A673 (cell line): ENCODE measurements around the gene CUL7. TPM values are rescaled to one million over a fixed set of nuclear protein-coding genes. Genes with fewer than 3 reads are reported as not detected.

Experiments used
- BruUV-seq: library from RNA; stranded (reverse); fragments of 400-500 nt; replicated peaks from 2 replicates; lab custom pipeline; 2021; lab: Mats Ljungman, UMichigan
- CTCF ChIA-PET: fragments of 300-600 bp; sonication (Branson Sonifier 250); formaldehyde crosslinking; loops from one replicate; lab custom pipeline; 2022; ENCODE audit warnings: antibody characterized with exemption; lab: Charles Lee
- POLR2A ChIA-PET: fragments of 300-600 bp; sonication (Branson Sonifier 250); formaldehyde crosslinking; loops from one replicate; lab custom pipeline; 2022; ENCODE audit warnings: antibody characterized with exemption; ENCODE audit not compliant: low non-redundant PET; lab: Charles Lee
- DNase-seq: peaks from one replicate; pipeline ENCODE4 v3.0.0-alpha.2; 2015; ENCODE audit warnings: low spot score
- H3K27ac ChIP-seq: fragments of 200-600 bp; sonication (generic); 2 replicates; pipeline ENCODE4 v1.5.1; 2016; ENCODE audit warnings: mixed run types, low read depth, mild to moderate bottlenecking, mixed read lengths, antibody characterized with exemption, low read length; ENCODE audit not compliant: poor library complexity, severe bottlenecking
- H3K27me3 ChIP-seq: fragments of 200-600 bp; sonication (generic); replicated peaks from 2 replicates; pipeline ENCODE4 v1.6.1; 2017; ENCODE audit warnings: mixed run types, low read depth, mild to moderate bottlenecking, mixed read lengths, antibody characterized with exemption, low read length; ENCODE audit not compliant: insufficient read depth, poor library complexity
- H3K36me3 ChIP-seq: fragments of 200-600 bp; sonication (generic); 2 replicates; pipeline ENCODE4 v1.6.1; 2016; ENCODE audit warnings: mixed run types, mild to moderate bottlenecking, mixed read lengths, antibody characterized with exemption, low read length; ENCODE audit not compliant: insufficient read depth, poor library complexity, severe bottlenecking
- H3K4me1 ChIP-seq: fragments of 200-600 bp; sonication (generic); 2 replicates; pipeline ENCODE4 v1.6.1; 2017; ENCODE audit warnings: mixed run types, mild to moderate bottlenecking, mixed read lengths, antibody characterized with exemption, low read length; ENCODE audit not compliant: insufficient read depth, poor library complexity, severe bottlenecking
- H3K4me3 ChIP-seq: fragments of 200-600 bp; sonication (generic); 2 replicates; pipeline ENCODE4 v1.5.1; 2016; ENCODE audit warnings: low read depth, mixed run types, mild to moderate bottlenecking, mixed read lengths, low read length; ENCODE audit not compliant: poor library complexity, severe bottlenecking
- H3K9me3 ChIP-seq: fragments of 200-600 bp; sonication (generic); 2 replicates; pipeline ENCODE4 v1.6.1; 2016; ENCODE audit warnings: mixed run types, low read depth, mild to moderate bottlenecking, mixed read lengths, antibody characterized with exemption, low read length; ENCODE audit not compliant: poor library complexity, severe bottlenecking
- EZH2 ChIP-seq: fragments of 200-600 bp; sonication (generic); IDR thresholded peaks from 2 replicates; pipeline ENCODE4 v1.6.1; 2017; ENCODE audit warnings: borderline replicate concordance, low read depth, mild to moderate bottlenecking, mixed read lengths, antibody characterized with exemption, low read length; ENCODE audit not compliant: poor library complexity, severe bottlenecking
- intact Hi-C: fragments of 100-400 bp; cut with micrococcal nuclease; formaldehyde crosslinking; loops from one replicate; pipeline ENCODE4 v1.10.0; 2022; ENCODE audit not compliant: unreplicated experiment
- total RNA-seq: library from RNA; stranded (reverse); gene quantifications from 2 replicates; pipeline ENCODE4 v1.2.3, GENCODE V29; 2021
- TF ChIP-seq, protein P1 (sequence below): fragments of 300-800, 200-600 bp; sonication (generic); conservative IDR thresholded peaks from 2 replicates; pipeline ENCODE4 v1.5.1; 2017; ENCODE audit warnings: low read depth, mild to moderate bottlenecking, antibody characterized with exemption, low read length, moderate library complexity, mixed read lengths

The CUL7 gene
- total RNA-seq, 1 experiment from 2014 or later: 29.4 TPM

DNA sequence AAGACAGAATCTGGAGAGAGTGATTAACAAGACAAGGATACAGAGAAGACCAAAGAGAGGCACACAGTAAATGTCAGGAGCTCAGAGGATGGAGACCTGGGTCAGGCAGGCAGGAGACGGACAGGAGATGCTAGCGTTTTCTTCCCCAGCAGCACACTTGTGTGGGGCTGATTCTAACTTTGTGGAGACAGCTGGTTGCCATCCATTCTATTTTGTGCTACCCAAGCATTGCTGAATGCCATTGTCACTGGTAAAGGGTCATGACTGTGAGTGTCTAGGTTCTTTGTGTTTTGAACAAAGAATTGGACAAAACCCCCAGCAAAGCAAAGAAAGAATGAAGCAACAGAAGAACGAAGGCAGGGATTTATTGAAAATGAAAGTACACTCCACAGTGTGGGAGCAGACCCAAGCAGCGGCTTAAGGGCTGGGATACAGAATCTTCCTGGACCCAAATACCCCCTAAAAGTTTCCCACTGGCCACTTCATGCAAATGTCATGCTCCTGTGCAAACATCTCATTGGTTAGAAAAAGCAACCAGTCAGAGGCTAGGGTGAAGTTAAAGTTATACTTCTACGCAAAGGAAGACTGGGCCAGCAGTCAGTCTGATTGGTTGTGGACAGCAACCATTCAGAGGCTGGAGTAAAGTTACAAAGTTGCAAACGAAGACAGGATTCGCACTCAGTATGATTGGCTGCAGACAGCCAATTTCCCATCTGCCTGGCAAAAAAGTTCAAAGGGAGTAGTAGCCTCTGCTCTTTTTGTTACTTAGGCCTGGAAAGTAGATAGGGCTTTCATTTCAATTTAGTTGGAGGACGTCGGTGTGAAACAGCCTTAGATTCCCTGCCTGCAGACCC, 40.0 kb upstream of the CUL7 start:
- Histone ChIP-seq H3K4me3 (no peak overlapping the region), H3K9me3 (no peaks in the 10 kb centered on the region), H3K4me1 (peaks cover 31% of the 10 kb centered on the region), H3K36me3 (no peaks in the 10 kb centered on the region), H3K27ac (no peak overlapping the region), H3K27me3 (no peaks in the 10 kb centered on the region)
- BruUV-seq: no TSS peak
- intact Hi-C loops: no loop called here
- CTCF ChIA-PET: no interaction called here
- POLR2A ChIA-PET: no interaction called here
- TF ChIP-seq, protein P1, sequence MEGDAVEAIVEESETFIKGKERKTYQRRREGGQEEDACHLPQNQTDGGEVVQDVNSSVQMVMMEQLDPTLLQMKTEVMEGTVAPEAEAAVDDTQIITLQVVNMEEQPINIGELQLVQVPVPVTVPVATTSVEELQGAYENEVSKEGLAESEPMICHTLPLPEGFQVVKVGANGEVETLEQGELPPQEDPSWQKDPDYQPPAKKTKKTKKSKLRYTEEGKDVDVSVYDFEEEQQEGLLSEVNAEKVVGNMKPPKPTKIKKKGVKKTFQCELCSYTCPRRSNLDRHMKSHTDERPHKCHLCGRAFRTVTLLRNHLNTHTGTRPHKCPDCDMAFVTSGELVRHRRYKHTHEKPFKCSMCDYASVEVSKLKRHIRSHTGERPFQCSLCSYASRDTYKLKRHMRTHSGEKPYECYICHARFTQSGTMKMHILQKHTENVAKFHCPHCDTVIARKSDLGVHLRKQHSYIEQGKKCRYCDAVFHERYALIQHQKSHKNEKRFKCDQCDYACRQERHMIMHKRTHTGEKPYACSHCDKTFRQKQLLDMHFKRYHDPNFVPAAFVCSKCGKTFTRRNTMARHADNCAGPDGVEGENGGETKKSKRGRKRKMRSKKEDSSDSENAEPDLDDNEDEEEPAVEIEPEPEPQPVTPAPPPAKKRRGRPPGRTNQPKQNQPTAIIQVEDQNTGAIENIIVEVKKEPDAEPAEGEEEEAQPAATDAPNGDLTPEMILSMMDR: no peak
- TF ChIP-seq EZH2: no peak
- no peak for DNase-seq

DNA sequence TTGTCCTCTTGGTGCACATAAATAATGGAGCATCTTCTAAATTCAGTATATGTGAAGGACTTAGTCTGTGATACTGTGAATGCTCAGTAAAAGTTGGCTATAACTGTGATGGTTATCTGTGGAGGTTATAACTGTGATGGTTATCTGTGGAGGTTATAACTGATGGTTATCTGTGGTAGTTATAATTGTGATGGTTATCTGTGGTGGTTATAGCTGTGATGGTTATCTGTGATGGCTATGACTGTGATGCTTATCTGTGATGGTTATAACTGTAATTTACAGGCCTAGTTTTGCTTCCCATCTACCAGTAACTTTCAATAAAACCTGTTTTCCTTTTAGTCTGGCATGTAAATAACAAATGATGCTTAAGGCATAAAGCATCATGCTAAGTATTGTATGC, 39.0 kb upstream of the CUL7 start:
- Histone ChIP-seq H3K36me3 (no peaks in the 10 kb centered on the region), H3K4me3 (no peak overlapping the region), H3K4me1 (peaks cover 31% of the 10 kb centered on the region), H3K27ac (no peak overlapping the region), H3K9me3 (no peaks in the 10 kb centered on the region), H3K27me3 (no peaks in the 10 kb centered on the region)
- BruUV-seq: no TSS peak
- no peak for DNase-seq
- intact Hi-C loops: no loop called here
- CTCF ChIA-PET: no interaction called here
- POLR2A ChIA-PET: no interaction called here
- TF ChIP-seq EZH2: no peak
- TF ChIP-seq, protein P1: no peak

DNA sequence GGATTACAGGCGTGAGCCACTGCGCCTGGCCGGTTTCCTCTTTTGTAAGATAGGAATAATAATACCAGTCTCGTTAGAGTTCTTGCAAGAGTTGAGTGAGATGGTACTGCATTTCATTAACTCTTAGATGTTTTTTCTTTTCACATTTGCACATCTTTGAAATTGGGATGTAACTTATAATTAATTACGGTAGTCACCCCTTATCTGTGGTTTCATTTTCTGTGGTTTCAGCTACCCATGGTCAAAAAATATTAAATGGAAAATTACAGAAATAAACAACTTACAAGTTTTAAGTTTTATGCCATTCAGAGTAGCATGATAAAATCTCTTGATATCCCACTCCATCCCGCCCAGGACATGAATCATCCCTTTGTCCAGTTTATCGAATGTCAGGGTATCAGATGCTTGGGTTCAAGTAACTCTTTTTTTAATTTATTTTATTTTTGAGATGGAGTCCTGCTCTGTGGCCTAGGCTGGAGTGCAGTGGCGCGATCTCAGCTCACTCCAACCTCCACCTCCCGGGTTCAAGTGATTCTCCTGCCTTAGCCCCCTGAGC, 37.9 kb upstream of the CUL7 start:
- H3K9me3 ChIP-seq: no peaks in the 10 kb centered on the region
- no peaks in the 10 kb centered on the region for H3K27me3 ChIP-seq
- no peaks in the 10 kb centered on the region for H3K36me3 ChIP-seq
- H3K4me3 ChIP-seq: no peak overlapping the region
- no peak for DNase-seq
- peaks cover 30% of the 10 kb centered on the region for H3K4me1 ChIP-seq
- intact Hi-C loops: no loop called here
- CTCF ChIA-PET: no interaction called here
- TF ChIP-seq EZH2: no peak
- TF ChIP-seq, protein P1: no peak
- no peak overlapping the region for H3K27ac ChIP-seq
- POLR2A ChIA-PET: no interaction called here
- BruUV-seq: no TSS peak
